ENCODE data around the gene ST13.

ST13 gene

GRCh38 chr22:40875111-40875510 is 18.7 kb upstream of the ST13 start:
- TF ChIP-seq SIN3A (IDR thresholded peaks at IDR 0.05; ENCODE audit: borderline replicate concordance, insufficient read depth, low read length): no peak
- TF ChIP-seq POLR2AphosphoS5 (IDR thresholded peaks at IDR 0.05; ENCODE audit: low read depth, low read length): no peak
- TF ChIP-seq TAF1 (IDR thresholded peaks at IDR 0.05; ENCODE audit: borderline replicate concordance, insufficient read depth, low read length): no peak
- TF ChIP-seq REST (IDR thresholded peaks at IDR 0.05; ENCODE audit: insufficient read depth in 1 of 2, low read depth in 2 of 2, low read length in 2 of 2): no peak
- no peak for TF ChIP-seq FOXP2 (optimal IDR thresholded peaks at IDR 0.05; ENCODE audit: borderline replicate concordance, extremely low read depth, extremely low read length, insufficient read depth)

- TF ChIP-seq REST (IDR thresholded peaks at IDR 0.05; ENCODE audit: insufficient read depth in 1 of 2, low read depth in 2 of 2, low read length in 2 of 2) (no peak), SIN3A (IDR thresholded peaks at IDR 0.05; ENCODE audit: borderline replicate concordance, insufficient read depth, low read length) (no peak), FOXP2 (optimal IDR thresholded peaks at IDR 0.05; ENCODE audit: borderline replicate concordance, extremely low read depth, extremely low read length, insufficient read depth) (no peak), TAF1 (IDR thresholded peaks at IDR 0.05; ENCODE audit: borderline replicate concordance, insufficient read depth, low read length) (no peak), POLR2AphosphoS5 (IDR thresholded peaks at IDR 0.05; ENCODE audit: low read depth, low read length) (no peak)
Measured at GRCh38 chr22:40874016-40874415, 17.6 kb upstream of the ST13 start.

- TF ChIP-seq FOXP2 (optimal IDR thresholded peaks at IDR 0.05; ENCODE audit: borderline replicate concordance, extremely low read depth, extremely low read length, insufficient read depth) (no peak), POLR2AphosphoS5 (IDR thresholded peaks at IDR 0.05; ENCODE audit: low read depth, low read length) (no peak), TAF1 (IDR thresholded peaks at IDR 0.05; ENCODE audit: borderline replicate concordance, insufficient read depth, low read length) (no peak), SIN3A (IDR thresholded peaks at IDR 0.05; ENCODE audit: borderline replicate concordance, insufficient read depth, low read length) (no peak), REST (IDR thresholded peaks at IDR 0.05; ENCODE audit: insufficient read depth in 1 of 2, low read depth in 2 of 2, low read length in 2 of 2) (no peak)
Measured at GRCh38 chr22:40867109-40867508, 10.7 kb upstream of the ST13 start.

- TF ChIP-seq POLR2AphosphoS5 (IDR thresholded peaks at IDR 0.05; ENCODE audit: low read depth, low read length): no peak
- TF ChIP-seq TAF1 (IDR thresholded peaks at IDR 0.05; ENCODE audit: borderline replicate concordance, insufficient read depth, low read length): no peak
- no peak for TF ChIP-seq SIN3A (IDR thresholded peaks at IDR 0.05; ENCODE audit: borderline replicate concordance, insufficient read depth, low read length)
- no peak for TF ChIP-seq REST (IDR thresholded peaks at IDR 0.05; ENCODE audit: insufficient read depth in 1 of 2, low read depth in 2 of 2, low read length in 2 of 2)
- no peak for TF ChIP-seq FOXP2 (optimal IDR thresholded peaks at IDR 0.05; ENCODE audit: borderline replicate concordance, extremely low read depth, extremely low read length, insufficient read depth)
Measured at GRCh38 chr22:40862537-40862936, 6.1 kb upstream of the ST13 start.

- TF ChIP-seq POLR2AphosphoS5 (IDR thresholded peaks at IDR 0.05; ENCODE audit: low read depth, low read length) (no peak), FOXP2 (optimal IDR thresholded peaks at IDR 0.05; ENCODE audit: borderline replicate concordance, extremely low read depth, extremely low read length, insufficient read depth) (no peak), SIN3A (IDR thresholded peaks at IDR 0.05; ENCODE audit: borderline replicate concordance, insufficient read depth, low read length) (no peak), REST (IDR thresholded peaks at IDR 0.05; ENCODE audit: insufficient read depth in 1 of 2, low read depth in 2 of 2, low read length in 2 of 2) (no peak), TAF1 (IDR thresholded peaks at IDR 0.05; ENCODE audit: borderline replicate concordance, insufficient read depth, low read length) (no peak)
Measured at GRCh38 chr22:40862013-40862412, 5.6 kb upstream of the ST13 start, which contains the start of gene DNAJB7. DNAJB7 (minus strand) TSS chr22:40862113; CDS start chr22:40861994, 119 bp downstream.
